Fibroblast of lung (primary cell): ENCODE data around the gene IGFBP2. TPM values are rescaled to one million over a fixed set of nuclear protein-coding genes. Genes with fewer than 3 reads are reported as not detected.

Source experiments
- DNase-seq, 2 donors: peaks; one replicate each; pipeline versions ENCODE4 v3.0.0 to v3.0.0-alpha.2; 2010; ENCODE audit warnings: low read depth in 2 of 2
- H2AFZ ChIP-seq: 2 replicates; pipeline ENCODE4 v1.5.1; 2012; ENCODE audit warnings: low read length, control low read depth, inconsistent platforms
- H3K27ac ChIP-seq: 2 replicates; pipeline ENCODE4 v1.5.1; 2011; ENCODE audit warnings: low read length, control low read depth; ENCODE audit not compliant: insufficient read depth
- H3K27me3 ChIP-seq: 2 replicates; pipeline ENCODE4 v1.5.1; 2011; ENCODE audit warnings: mild to moderate bottlenecking, low read length; ENCODE audit not compliant: control insufficient read depth, insufficient read depth
- H3K36me3 ChIP-seq: 2 replicates; pipeline ENCODE4 v1.5.1; 2011; ENCODE audit warnings: low read length; ENCODE audit not compliant: control insufficient read depth, insufficient read depth
- H3K4me1 ChIP-seq: 2 replicates; pipeline ENCODE4 v1.5.1; 2011; ENCODE audit warnings: low read length; ENCODE audit not compliant: control insufficient read depth, insufficient read depth; ENCODE audit errors: extremely low read depth
- H3K4me2 ChIP-seq: 2 replicates; pipeline ENCODE4 v1.5.1; 2011; ENCODE audit warnings: low read length, control low read depth; ENCODE audit not compliant: insufficient read depth; ENCODE audit errors: extremely low read depth
- H3K4me3 ChIP-seq, 4 experiments: fragments of 200-600 bp in 1 of 4; sonication (generic) in 1 of 4; replicated peaks in 1 of 4; 2 replicates each; pipeline ENCODE4 v1.5.1; 2011 to 2016; ENCODE audit warnings: low read length in 4 of 4, low read depth in 3 of 4, mild to moderate bottlenecking in 3 of 4, control low read depth in 2 of 4, inconsistent platforms in 1 of 4, mixed read lengths in 1 of 4; ENCODE audit not compliant: insufficient read depth in 1 of 4; ENCODE audit errors: control extremely low read depth in 1 of 4
- H3K79me2 ChIP-seq: 2 replicates; pipeline ENCODE4 v1.5.1; 2012; ENCODE audit warnings: mild to moderate bottlenecking, low read length, inconsistent platforms; ENCODE audit not compliant: control insufficient read depth, insufficient read depth
- H3K9ac ChIP-seq: 2 replicates; pipeline ENCODE4 v1.5.1; 2011; ENCODE audit warnings: mild to moderate bottlenecking, low read length, control low read depth; ENCODE audit not compliant: insufficient read depth
- H3K9me3 ChIP-seq: 2 replicates; pipeline ENCODE4 v1.5.1; 2012; ENCODE audit warnings: low read depth, low read length; ENCODE audit not compliant: control insufficient read depth, insufficient read depth
- H4K20me1 ChIP-seq: 2 replicates; pipeline ENCODE4 v1.5.1; 2011; ENCODE audit warnings: low read length; ENCODE audit not compliant: control insufficient read depth, insufficient read depth; ENCODE audit errors: extremely low read depth
- EZH2 ChIP-seq: IDR thresholded peaks from 2 replicates; pipeline ENCODE4 v1.5.1; 2012; ENCODE audit warnings: low read length, control low read depth, mild to moderate bottlenecking; ENCODE audit errors: missing control alignments
- polyA plus RNA-seq, 2 donors: library from polyadenylated mRNA; depleted of rRNA in 1 of 2; stranded (reverse) in 1 of 2; unstranded in 1 of 2; fragments of >200 nt; gene quantifications; 2 replicates each; pipeline ENCODE4 v1.2.1, GENCODE V29; 2011 to 2012; ENCODE audit warnings: missing spikeins in 1 of 2
- total RNA-seq: library from RNA; depleted of rRNA; stranded (reverse); fragments of >200 nt; gene quantifications from 2 replicates; pipeline ENCODE4 v1.2.1, GENCODE V29; 2014
- TF ChIP-seq, protein P1 (sequence below), 2 donors: IDR thresholded peaks in 1 of 2; conservative IDR thresholded peaks in 1 of 2; 1 replicate in 1 of 2; 2 replicates in 1 of 2; pipeline ENCODE4 v1.5.1; 2011 to 2012; ENCODE audit warnings: low read length in 2 of 2, control low read depth in 1 of 2, inconsistent platforms in 1 of 2, low read depth in 1 of 2, mild to moderate bottlenecking in 1 of 2

IGFBP2 gene
- total and polyA plus RNA-seq, 2 donors (not counting 1 experiment from before 2014, with no cell fraction given): 8.6 to 36.3 TPM

GRCh38 chr2:216608525-216608924 lies 24.7 kb upstream of the IGFBP2 start:
- peaks cover 9% of the 10 kb centered on the region for H3K27me3 ChIP-seq
- H3K79me2 ChIP-seq: no peaks in the 10 kb centered on the region
- no peaks in the 10 kb centered on the region for H4K20me1 ChIP-seq
- H3K36me3 ChIP-seq: no peaks in the 10 kb centered on the region
- DNase-seq: no peak
- no peaks in the 10 kb centered on the region for H3K4me1 ChIP-seq
- TF ChIP-seq, protein P1, sequence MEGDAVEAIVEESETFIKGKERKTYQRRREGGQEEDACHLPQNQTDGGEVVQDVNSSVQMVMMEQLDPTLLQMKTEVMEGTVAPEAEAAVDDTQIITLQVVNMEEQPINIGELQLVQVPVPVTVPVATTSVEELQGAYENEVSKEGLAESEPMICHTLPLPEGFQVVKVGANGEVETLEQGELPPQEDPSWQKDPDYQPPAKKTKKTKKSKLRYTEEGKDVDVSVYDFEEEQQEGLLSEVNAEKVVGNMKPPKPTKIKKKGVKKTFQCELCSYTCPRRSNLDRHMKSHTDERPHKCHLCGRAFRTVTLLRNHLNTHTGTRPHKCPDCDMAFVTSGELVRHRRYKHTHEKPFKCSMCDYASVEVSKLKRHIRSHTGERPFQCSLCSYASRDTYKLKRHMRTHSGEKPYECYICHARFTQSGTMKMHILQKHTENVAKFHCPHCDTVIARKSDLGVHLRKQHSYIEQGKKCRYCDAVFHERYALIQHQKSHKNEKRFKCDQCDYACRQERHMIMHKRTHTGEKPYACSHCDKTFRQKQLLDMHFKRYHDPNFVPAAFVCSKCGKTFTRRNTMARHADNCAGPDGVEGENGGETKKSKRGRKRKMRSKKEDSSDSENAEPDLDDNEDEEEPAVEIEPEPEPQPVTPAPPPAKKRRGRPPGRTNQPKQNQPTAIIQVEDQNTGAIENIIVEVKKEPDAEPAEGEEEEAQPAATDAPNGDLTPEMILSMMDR (conservative IDR thresholded peaks at IDR 0.05 in 1 of 2, IDR thresholded peaks at IDR 0.05 in 1 of 2; ENCODE audit: low read depth in 1 of 2, low read length in 2 of 2): no peak
- no peak for TF ChIP-seq EZH2
- no peak overlapping the region for H3K27ac ChIP-seq
- H3K9ac ChIP-seq: no peak overlapping the region
- no peak overlapping the region for H3K4me2 ChIP-seq
- H2AFZ ChIP-seq: no peak overlapping the region
- no peaks in the 10 kb centered on the region for H3K9me3 ChIP-seq
- H3K4me3 ChIP-seq: no peak overlapping the region

DNA sequence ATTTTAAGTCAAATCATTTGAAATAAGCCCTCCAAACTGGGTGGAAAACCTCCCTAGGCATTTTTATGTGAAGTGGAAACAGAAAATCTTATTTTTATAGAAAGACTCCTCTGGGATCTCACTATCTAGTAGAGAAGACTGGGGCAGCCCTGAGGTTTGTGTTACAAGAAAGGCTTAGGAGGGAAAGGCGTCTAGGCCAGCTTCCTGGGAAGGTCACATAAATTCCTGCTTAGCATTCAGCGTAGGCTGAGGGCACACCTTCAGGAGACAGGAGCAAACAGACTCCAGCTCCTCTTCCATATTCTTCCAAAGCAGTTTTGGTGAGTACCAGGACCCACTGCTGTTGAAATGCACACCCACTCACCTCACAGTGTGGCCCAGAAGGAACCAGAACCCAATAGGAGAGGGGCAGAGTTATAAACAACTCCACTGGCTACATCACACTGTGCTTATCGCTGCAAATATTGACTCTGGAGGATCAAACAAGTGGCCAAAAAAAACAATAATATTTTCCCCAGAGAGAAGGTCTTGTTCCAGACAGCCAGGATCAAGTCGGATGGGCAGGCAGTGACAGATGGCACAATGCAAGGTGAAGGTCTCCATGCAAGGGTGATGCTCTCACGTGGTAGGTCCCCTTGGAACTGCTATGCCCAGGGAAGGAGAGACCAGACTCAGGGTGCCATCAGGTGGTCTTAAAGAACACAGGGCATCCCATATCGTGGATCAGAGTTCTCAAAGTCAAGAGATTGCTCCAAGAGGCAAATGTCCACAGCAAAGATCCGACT lies 17.7 kb upstream of the IGFBP2 start:
- Histone ChIP-seq H3K27ac (no peak overlapping the region), H3K9me3 (no peaks in the 10 kb centered on the region), H3K4me2 (no peak overlapping the region), H3K79me2 (no peaks in the 10 kb centered on the region), H3K4me3 (no peak overlapping the region), H3K9ac (no peak overlapping the region), H3K36me3 (no peaks in the 10 kb centered on the region), H2AFZ (no peak overlapping the region), H4K20me1 (no peaks in the 10 kb centered on the region), H3K27me3 (no peaks in the 10 kb centered on the region), H3K4me1 (peaks cover 2% of the 10 kb centered on the region)
- TF ChIP-seq, protein P1 (conservative IDR thresholded peaks at IDR 0.05 in 1 of 2, IDR thresholded peaks at IDR 0.05 in 1 of 2; ENCODE audit: low read depth in 1 of 2, low read length in 2 of 2): no peak
- no peak for TF ChIP-seq EZH2
- no peak for DNase-seq

- TF ChIP-seq EZH2: no peak
- TF ChIP-seq, protein P1 (conservative IDR thresholded peaks at IDR 0.05 in 1 of 2, IDR thresholded peaks at IDR 0.05 in 1 of 2; ENCODE audit: low read depth in 1 of 2, low read length in 2 of 2): no peak
- no peak overlapping the region for H3K9ac ChIP-seq
- no peak overlapping the region for H3K27ac ChIP-seq
- H3K4me1 ChIP-seq: peaks cover 2% of the 10 kb centered on the region
- no peaks in the 10 kb centered on the region for H3K79me2 ChIP-seq
- no peaks in the 10 kb centered on the region for H3K27me3 ChIP-seq
- no peaks in the 10 kb centered on the region for H4K20me1 ChIP-seq
- no peak overlapping the region for H3K4me2 ChIP-seq
- no peak overlapping the region for H2AFZ ChIP-seq
- no peaks in the 10 kb centered on the region for H3K36me3 ChIP-seq
- no peak overlapping the region for H3K4me3 ChIP-seq
- no peaks in the 10 kb centered on the region for H3K9me3 ChIP-seq
- DNase-seq: no peak
Measured at GRCh38 chr2:216616083-216616678, 17.0 kb upstream of the IGFBP2 start.
